CD8-positive, alpha-beta memory T cell (primary cell): ENCODE measurements around the gene CTU2. TPM values are rescaled to one million over a fixed set of nuclear protein-coding genes. Genes with fewer than 3 reads are reported as not detected.

Experiments used
- CTCF ChIA-PET: fragments of 350-600 bp; sonication (Branson Sonifier 250); formaldehyde crosslinking; loops from one replicate; lab custom pipeline; 2021; ENCODE audit warnings: antibody characterized with exemption; lab: Charles Lee
- POLR2A ChIA-PET: fragments of 350-600 bp; sonication (Branson Sonifier 250); formaldehyde crosslinking; loops from one replicate; lab custom pipeline; 2021; ENCODE audit warnings: antibody characterized with exemption; lab: Charles Lee
- DNase-seq, 5 donors: peaks; one replicate each; pipeline versions ENCODE4 v3.0.0 to v3.0.0-alpha.2; 2020 to 2022; ENCODE audit warnings: mixed read lengths in 1 of 5
- H3K27ac ChIP-seq: one replicate; pipeline ENCODE4 v1.7.0; 2013; ENCODE audit warnings: low read depth, mild to moderate bottlenecking, low read length, moderate library complexity
- H3K27me3 ChIP-seq: 2 replicates; pipeline ENCODE4 v1.7.0; 2013; ENCODE audit warnings: low read length, mild to moderate bottlenecking; ENCODE audit not compliant: insufficient read depth, poor library complexity, severe bottlenecking
- H3K36me3 ChIP-seq: 2 replicates; pipeline ENCODE4 v1.7.0; 2013; ENCODE audit warnings: mild to moderate bottlenecking, low read length, moderate library complexity; ENCODE audit not compliant: insufficient read depth
- H3K4me1 ChIP-seq: 2 replicates; pipeline ENCODE4 v1.7.0; 2013; ENCODE audit warnings: mild to moderate bottlenecking, low read length, moderate library complexity; ENCODE audit not compliant: insufficient read depth
- H3K4me3 ChIP-seq: 2 replicates; pipeline ENCODE4 v1.7.0; 2013; ENCODE audit warnings: mild to moderate bottlenecking, low read length
- H3K9me3 ChIP-seq: 2 replicates; pipeline ENCODE4 v1.7.0; 2013; ENCODE audit warnings: mild to moderate bottlenecking, low read length
- H3K27ac Mint-ChIP-seq, 8 donors: one replicate each; pipeline ENCODE4 v1.8.0; 2020 to 2021; ENCODE audit warnings: mixed read lengths in 8 of 8, mild to moderate bottlenecking in 6 of 8, inconsistent platforms in 3 of 8, moderate library complexity in 3 of 8
- H3K27me3 Mint-ChIP-seq, 2 donors: one replicate each; pipeline ENCODE4 v1.8.0; 2020 to 2021; ENCODE audit warnings: mixed read lengths in 2 of 2, mild to moderate bottlenecking in 1 of 2, moderate library complexity in 1 of 2
- H3K36me3 Mint-ChIP-seq, 3 donors: one replicate each; pipeline ENCODE4 v1.8.0; 2020 to 2021; ENCODE audit warnings: mixed read lengths in 3 of 3, inconsistent platforms in 1 of 3, mild to moderate bottlenecking in 1 of 3
- H3K4me1 Mint-ChIP-seq, 3 donors: one replicate each; pipeline ENCODE4 v1.8.0; 2020 to 2021; ENCODE audit warnings: mixed read lengths in 3 of 3, inconsistent platforms in 1 of 3, mild to moderate bottlenecking in 1 of 3
- H3K4me3 Mint-ChIP-seq, 7 donors: one replicate each; pipeline ENCODE4 v1.8.0; 2020 to 2021; ENCODE audit warnings: mixed read lengths in 7 of 7, mild to moderate bottlenecking in 6 of 7, moderate library complexity in 4 of 7, inconsistent platforms in 2 of 7
- H3K9me3 Mint-ChIP-seq, 5 donors: one replicate each; pipeline ENCODE4 v1.8.0; 2020 to 2022; ENCODE audit warnings: mixed read lengths in 5 of 5, mild to moderate bottlenecking in 3 of 5, moderate library complexity in 2 of 5, inconsistent platforms in 1 of 5
- polyA plus RNA-seq: library from polyadenylated mRNA; unstranded; fragments of 300-500 nt; fragmentation: Illumina TruSeq; gene quantifications from one replicate; pipeline ENCODE4 v1.2.3, GENCODE V29; 2021
- total RNA-seq, 2 experiments: library from RNA; stranded (reverse); gene quantifications; one replicate each; pipeline ENCODE4 v1.2.3, GENCODE V29; 2021

CTU2 gene
- total and polyA plus RNA-seq, 3 experiments from 2014 or later, result 21.6 to 69.0 (median 68.6) TPM

DNA sequence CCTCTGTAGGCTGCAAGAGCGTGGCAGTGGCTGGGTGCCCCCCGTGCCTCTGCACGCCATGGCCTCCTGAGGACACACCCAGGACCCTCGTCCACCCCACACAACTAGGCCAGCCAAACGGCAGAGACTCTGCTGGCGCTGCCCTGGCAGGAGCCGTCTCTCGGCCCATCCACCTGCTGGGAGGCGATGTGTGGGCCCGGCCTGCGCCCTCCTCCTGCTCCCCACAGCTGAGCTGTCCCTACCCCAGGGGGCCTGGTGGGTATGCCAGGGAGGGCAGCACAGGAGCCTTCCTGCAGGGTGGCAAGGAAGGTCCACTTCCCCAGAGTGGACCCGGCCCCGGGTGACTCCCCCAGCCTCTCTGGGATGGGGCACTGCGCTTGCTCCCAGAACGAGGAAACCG, 7.1 kb upstream of the CTU2 start:
- Histone ChIP-seq H3K9me3 (no peaks in the 10 kb centered on the region), H3K27me3 (no peaks in the 10 kb centered on the region), H3K4me3 (no peak overlapping the region), H3K4me1 (peaks cover 65% of the 10 kb centered on the region), H3K27ac (no peak overlapping the region), H3K36me3 (peaks cover 33% of the 10 kb centered on the region)
- Mint-ChIP-seq H3K27me3 (peaks cover 0 to 4% of the 10 kb centered on the region in 2 donors), H3K9me3 (no peaks in the 10 kb centered on the region), H3K4me3 (peak overlapping the region in 2 of 7 donors; percentile 13 to 97), H3K4me1 (peaks cover 26 to 60% (median 46%) of the 10 kb centered on the region in 3 donors), H3K27ac (peak overlapping the region in 2 of 8 donors; percentile 99), H3K36me3 (peaks cover 0 to 82% (median 0%) of the 10 kb centered on the region in 3 donors)
- DNase-seq, result no peak
- ChIA-PET CTCF (interaction anchor here (5.9 kb wide), 1 partner anchor 18 kb away, joined by 29 read pairs; no protein-coding TSS in a partner anchor), POLR2A (no interaction called here)

DNA sequence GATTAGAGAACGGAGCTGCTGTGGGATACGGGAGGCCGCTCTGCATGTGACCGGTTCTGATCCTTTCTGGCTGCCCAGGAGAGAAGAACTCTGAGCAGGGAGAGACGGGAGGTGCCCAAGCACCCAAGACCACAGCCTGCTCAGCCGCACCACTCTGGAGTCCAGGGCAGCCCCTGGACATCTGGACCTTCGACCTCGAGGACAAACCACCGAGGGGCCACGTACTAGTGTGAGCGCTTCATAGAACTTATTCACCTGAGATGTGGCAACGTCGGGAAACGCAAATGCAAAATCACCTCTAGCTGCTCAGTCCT, 6.0 kb upstream of the CTU2 start:
- peak overlapping the region; percentile 94 to 97 (median 96) for H3K4me3 Mint-ChIP-seq
- CTCF ChIA-PET, result interaction anchor here (0.8 to 5.9 kb wide), 7 partner anchors 13 to 93 kb away, joined by 3 to 29 read pairs (median 4); no protein-coding TSS in a partner anchor
- Histone ChIP-seq H3K4me3 (peak overlapping the region; percentile 97), H3K27me3 (no peaks in the 10 kb centered on the region), H3K9me3 (no peaks in the 10 kb centered on the region), H3K36me3 (peaks cover 33% of the 10 kb centered on the region), H3K4me1 (peaks cover 76% of the 10 kb centered on the region), H3K27ac (peak overlapping the region; percentile 93)
- POLR2A ChIA-PET, result interaction anchor here (0.7 to 4.2 kb wide), 8 partner anchors 9 to 130 kb away, joined by 3 to 26 read pairs (median 8); partner anchors contain the start of genes CYBA, MVD and ZC3H18
- no peak for DNase-seq
- H3K27me3 Mint-ChIP-seq, result peaks cover 0 to 4% of the 10 kb centered on the region in 2 donors
- H3K4me1 Mint-ChIP-seq, result peaks cover 37 to 62% (median 53%) of the 10 kb centered on the region in 3 donors
- H3K36me3 Mint-ChIP-seq, result peaks cover 0 to 86% (median 0%) of the 10 kb centered on the region in 3 donors
- no peaks in the 10 kb centered on the region for H3K9me3 Mint-ChIP-seq
- H3K27ac Mint-ChIP-seq, result peak overlapping the region; percentile 92 to 100 (median 99)

- H3K4me3 Mint-ChIP-seq, result peak overlapping the region; percentile 94 to 97 (median 96)
Measured at GRCh38 chr16:88700636-88701482, 5.4 kb upstream of the CTU2 start.

DNA sequence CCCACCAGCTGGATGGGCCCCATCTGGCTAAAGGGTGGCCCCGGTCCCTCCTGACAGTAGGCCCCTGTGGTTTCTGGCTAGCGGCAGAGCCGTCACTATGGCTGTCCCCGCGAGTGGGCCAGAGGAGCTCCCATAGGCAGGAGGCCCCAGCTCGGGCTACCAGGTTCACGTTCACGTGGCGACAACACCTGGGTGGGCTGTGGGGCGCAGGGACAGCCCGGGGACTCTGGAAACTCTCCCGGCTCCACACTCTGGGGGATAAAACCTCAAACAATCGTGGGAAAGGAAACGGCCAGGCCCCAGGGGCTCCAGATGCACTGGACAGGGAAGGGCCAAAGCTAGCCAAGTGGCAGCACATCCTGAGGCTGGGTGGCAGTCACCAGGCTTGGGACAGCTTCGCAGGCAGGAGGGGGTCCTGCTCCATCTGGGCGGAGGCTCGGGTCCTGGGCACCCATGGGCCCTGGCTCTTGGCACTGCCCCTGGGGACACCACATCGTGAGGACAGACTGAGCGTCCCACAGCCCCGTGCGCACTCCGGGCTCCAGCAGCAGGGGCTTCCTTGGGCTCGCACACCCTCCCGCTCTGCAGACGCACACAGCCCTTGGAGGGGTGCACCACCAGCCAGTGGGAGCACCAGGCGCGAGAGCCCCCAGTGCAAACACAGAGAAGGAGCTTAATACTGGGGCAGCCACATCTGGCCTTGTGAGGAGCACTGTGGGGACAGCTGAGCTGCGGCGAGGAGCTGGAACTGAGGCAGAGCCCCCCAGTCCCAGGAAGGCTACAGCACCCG, 4.5 kb upstream of the CTU2 start:
- CTCF ChIA-PET, result interaction anchor here (0.9 to 5.9 kb wide), 11 partner anchors 14 to 156 kb away, joined by 3 to 29 read pairs (median 5); partner anchors contain the start of gene CDT1
- Histone ChIP-seq H3K36me3 (peaks cover 25% of the 10 kb centered on the region), H3K27me3 (no peaks in the 10 kb centered on the region), H3K4me3 (peak overlapping the region; percentile 97), H3K27ac (peak overlapping the region; percentile 93), H3K9me3 (no peaks in the 10 kb centered on the region), H3K4me1 (peaks cover 80% of the 10 kb centered on the region)
- peaks cover 0 to 4% of the 10 kb centered on the region in 2 donors for H3K27me3 Mint-ChIP-seq
- POLR2A ChIA-PET, result interaction anchor here (0.7 to 4.2 kb wide), 16 partner anchors 10 to 131 kb away, joined by 3 to 26 read pairs (median 4); partner anchors contain the start of genes CYBA, IL17C, MVD and ZC3H18
- peaks cover 40 to 64% (median 55%) of the 10 kb centered on the region in 3 donors for H3K4me1 Mint-ChIP-seq
- DNase-seq, result peak in 1 of 5 donors; percentile 38
- H3K4me3 Mint-ChIP-seq, result peak overlapping the region; percentile 94 to 97 (median 96)
- H3K36me3 Mint-ChIP-seq, result peaks cover 0 to 76% (median 0%) of the 10 kb centered on the region in 3 donors
- H3K9me3 Mint-ChIP-seq, result no peaks in the 10 kb centered on the region
- peak overlapping the region; percentile 76 to 100 (median 99) for H3K27ac Mint-ChIP-seq

More at GRCh38 chr16:88700636-88701482, 5.4 kb upstream of the CTU2 start:
- peaks cover 33% of the 10 kb centered on the region for H3K36me3 ChIP-seq
- Mint-ChIP-seq H3K27me3 (peaks cover 0 to 4% of the 10 kb centered on the region in 2 donors), H3K4me1 (peaks cover 39 to 64% (median 55%) of the 10 kb centered on the region in 3 donors), H3K36me3 (peaks cover 0 to 83% (median 0%) of the 10 kb centered on the region in 3 donors), H3K27ac (peak overlapping the region; percentile 92 to 100 (median 99)), H3K9me3 (no peaks in the 10 kb centered on the region)
- H3K4me1 ChIP-seq, result peaks cover 78% of the 10 kb centered on the region
- H3K4me3 ChIP-seq, result peak overlapping the region; percentile 97
- ChIA-PET POLR2A (interaction anchor here (0.7 to 4.2 kb wide), 12 partner anchors 9 to 130 kb away, joined by 3 to 26 read pairs (median 6); partner anchors contain the start of genes CYBA, IL17C, MVD and ZC3H18), CTCF (interaction anchor here (0.8 to 5.9 kb wide), 14 partner anchors 13 to 157 kb away, joined by 3 to 29 read pairs (median 4); partner anchors contain the start of gene CDT1)
- H3K27ac ChIP-seq, result peak overlapping the region; percentile 93
- peak; percentile 93 to 98 (median 96) for DNase-seq
- H3K9me3 ChIP-seq, result no peaks in the 10 kb centered on the region
- H3K27me3 ChIP-seq, result no peaks in the 10 kb centered on the region

DNA sequence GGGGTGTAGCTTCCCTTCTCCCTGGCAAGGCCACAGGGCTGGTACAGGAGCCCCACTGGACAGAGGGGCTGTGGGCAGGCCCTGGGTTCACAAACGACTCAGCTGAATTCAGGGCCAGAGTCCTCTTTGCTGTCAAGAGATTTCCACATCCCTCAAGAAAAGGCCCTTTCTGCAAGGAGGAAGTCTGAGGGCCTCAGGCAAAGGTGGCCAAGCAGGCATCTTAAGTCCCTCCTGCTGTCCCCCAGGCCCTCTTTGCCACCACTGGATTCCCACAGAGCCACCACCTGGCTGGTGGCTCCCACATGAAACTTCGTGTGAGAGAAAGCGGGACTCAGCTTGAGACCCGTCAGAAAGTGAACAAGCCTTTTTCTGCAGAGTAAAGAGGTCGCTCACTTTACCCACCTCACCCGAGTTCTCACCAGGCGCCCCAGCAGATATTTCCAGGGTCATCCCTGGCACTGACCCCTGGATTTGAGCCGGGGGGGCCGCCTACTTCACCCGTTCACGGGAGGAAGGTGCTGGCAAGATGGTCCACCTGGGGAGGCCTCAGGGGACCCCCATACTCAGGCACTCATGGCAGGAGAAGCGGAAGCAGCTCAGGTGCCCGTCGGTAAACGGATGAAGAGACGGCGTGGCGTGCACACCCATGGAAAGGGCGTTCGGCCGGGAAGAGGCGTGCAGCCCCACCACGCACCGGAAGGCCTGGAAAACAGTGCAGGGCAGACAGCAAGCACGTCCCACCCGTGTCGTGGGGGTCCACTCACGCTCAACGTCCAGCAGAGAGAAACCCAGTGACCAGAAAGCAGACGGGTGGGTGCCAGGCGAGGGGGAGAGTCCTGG, 3.7 kb upstream of the CTU2 start:
- Mint-ChIP-seq H3K36me3 (peaks cover 0 to 70% (median 0%) of the 10 kb centered on the region in 3 donors), H3K4me1 (peaks cover 48 to 68% (median 62%) of the 10 kb centered on the region in 3 donors), H3K9me3 (no peaks in the 10 kb centered on the region), H3K27me3 (peaks cover 0 to 4% of the 10 kb centered on the region in 2 donors), H3K27ac (peak overlapping the region; percentile 94 to 100 (median 99)), H3K4me3 (peak overlapping the region; percentile 94 to 97 (median 96))
- DNase-seq, result peak in 1 of 5 donors; percentile 46
- peaks cover 21% of the 10 kb centered on the region for H3K36me3 ChIP-seq
- peak overlapping the region; percentile 97 for H3K4me3 ChIP-seq
- CTCF ChIA-PET, result interaction anchor here (0.8 to 5.9 kb wide), 12 partner anchors 10 to 100 kb away, joined by 3 to 29 read pairs (median 4); partner anchors contain the start of genes CDT1 and MVD
- H3K4me1 ChIP-seq, result peaks cover 87% of the 10 kb centered on the region
- peak overlapping the region; percentile 93 for H3K27ac ChIP-seq
- H3K9me3 ChIP-seq, result no peaks in the 10 kb centered on the region
- POLR2A ChIA-PET, result interaction anchor here (0.7 to 4.2 kb wide), 15 partner anchors 17 to 125 kb away, joined by 3 to 26 read pairs (median 4); partner anchors contain the start of genes CYBA, IL17C and MVD
- no peaks in the 10 kb centered on the region for H3K27me3 ChIP-seq

DNA sequence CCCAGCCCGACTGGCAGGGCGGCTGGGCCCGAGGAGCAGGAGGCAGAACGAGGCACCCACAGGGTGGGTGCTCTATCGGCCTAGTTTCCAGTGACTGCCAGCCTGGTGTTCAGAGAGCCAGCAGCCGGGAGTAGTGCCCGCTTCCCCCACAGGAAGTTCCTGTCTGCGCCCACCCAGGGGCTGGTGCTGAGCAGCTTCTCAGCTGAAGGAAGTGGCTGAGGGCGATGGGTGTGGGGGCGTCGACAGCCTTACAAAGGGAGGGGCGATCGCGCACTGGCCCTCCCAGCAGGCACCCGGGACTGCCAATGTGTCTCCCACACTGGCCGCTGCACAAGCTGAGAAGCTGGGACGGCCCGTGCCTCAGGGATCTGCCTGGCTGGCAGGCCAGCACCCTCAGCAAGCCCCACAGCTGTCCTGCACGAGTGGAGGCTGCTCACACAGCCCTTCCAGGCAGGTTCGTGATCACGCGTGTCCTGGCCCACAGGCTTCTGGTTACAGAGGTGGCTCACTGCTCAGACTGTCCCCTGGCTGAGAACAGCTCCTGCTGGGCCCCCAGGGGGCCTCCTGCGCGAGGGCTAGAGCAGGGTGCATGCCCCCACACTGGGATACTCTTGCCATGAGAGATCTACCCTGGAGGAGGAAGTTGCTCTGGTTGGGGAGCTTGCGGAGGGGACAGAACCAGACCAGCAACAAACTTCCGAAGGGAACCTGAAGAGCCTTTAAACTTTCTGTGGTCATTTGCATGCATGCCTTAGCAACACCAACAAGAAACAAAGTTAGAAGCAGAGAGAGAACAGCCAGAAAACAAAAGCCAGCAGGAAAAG, 2.6 kb upstream of the CTU2 start:
- peak; percentile 71 to 90 (median 81) for DNase-seq
- POLR2A ChIA-PET, result interaction anchor here (0.8 to 4.2 kb wide), 10 partner anchors 12 to 133 kb away, joined by 3 to 26 read pairs (median 3); partner anchors contain the start of gene ZC3H18
- no peaks in the 10 kb centered on the region for H3K27me3 ChIP-seq
- H3K27ac ChIP-seq, result peak overlapping the region; percentile 93
- Mint-ChIP-seq H3K27me3 (peaks cover 0 to 4% of the 10 kb centered on the region in 2 donors), H3K4me3 (peak overlapping the region; percentile 94 to 97 (median 96)), H3K9me3 (no peaks in the 10 kb centered on the region), H3K4me1 (peaks cover 49 to 63% (median 57%) of the 10 kb centered on the region in 3 donors), H3K36me3 (peaks cover 0 to 58% (median 0%) of the 10 kb centered on the region in 3 donors), H3K27ac (peak overlapping the region; percentile 94 to 100 (median 99))
- H3K36me3 ChIP-seq, result peaks cover 10% of the 10 kb centered on the region
- H3K4me3 ChIP-seq, result peak overlapping the region; percentile 97
- H3K4me1 ChIP-seq, result peaks cover 76% of the 10 kb centered on the region
- CTCF ChIA-PET, result interaction anchor here (0.8 to 5.9 kb wide), 8 partner anchors 19 to 84 kb away, joined by 3 to 29 read pairs (median 4); partner anchors contain the start of gene MVD
- H3K9me3 ChIP-seq, result no peaks in the 10 kb centered on the region
